H9 (cell line): ENCODE results near the gene ANKZF1. TPM values are rescaled to one million over a fixed set of nuclear protein-coding genes. Genes with fewer than 3 reads are reported as not detected.

ENCODE experiments used
- DNase-seq: peaks from one replicate; pipeline ENCODE4 v3.0.0-alpha.2; 2017
- H2AFZ ChIP-seq: one replicate; pipeline ENCODE4 v1.6.1; 2013; ENCODE audit warnings: mild to moderate bottlenecking, low read length, control low read depth, moderate library complexity
- H2AK5ac ChIP-seq: 2 replicates; pipeline ENCODE4 v1.6.1; 2013; ENCODE audit warnings: low read length, control low read depth, mixed read lengths; ENCODE audit not compliant: insufficient read length
- H2BK120ac ChIP-seq: one replicate; pipeline ENCODE4 v1.6.1; 2013; ENCODE audit warnings: low read depth, mild to moderate bottlenecking, low read length, control low read depth, inconsistent platforms; ENCODE audit not compliant: poor library complexity, severe bottlenecking
- H2BK12ac ChIP-seq: 2 replicates; pipeline ENCODE4 v1.6.1; 2013; ENCODE audit warnings: low read length, control low read depth, mixed read lengths, low read depth; ENCODE audit not compliant: insufficient read length
- H2BK15ac ChIP-seq: 2 replicates; pipeline ENCODE4 v1.6.1; 2013; ENCODE audit warnings: low read depth, low read length, control low read depth
- H2BK20ac ChIP-seq: one replicate; pipeline ENCODE4 v1.6.1; 2013; ENCODE audit warnings: low read depth, mild to moderate bottlenecking, low read length, control low read depth, inconsistent platforms; ENCODE audit not compliant: poor library complexity, severe bottlenecking
- H2BK5ac ChIP-seq: 2 replicates; pipeline ENCODE4 v1.6.1; 2013; ENCODE audit warnings: low read length, control low read depth, mixed read lengths; ENCODE audit not compliant: insufficient read length
- H3K14ac ChIP-seq: 2 replicates; pipeline ENCODE4 v1.6.1; 2013; ENCODE audit warnings: low read length, control low read depth; ENCODE audit not compliant: insufficient read depth
- H3K18ac ChIP-seq: 2 replicates; pipeline ENCODE4 v1.6.1; 2013; ENCODE audit warnings: low read depth, mild to moderate bottlenecking, mixed read lengths, low read length, control low read depth; ENCODE audit not compliant: insufficient read length
- H3K23ac ChIP-seq: 2 replicates; pipeline ENCODE4 v1.6.1; 2013; ENCODE audit warnings: low read length, control low read depth, mixed read lengths, low read depth; ENCODE audit not compliant: insufficient read length
- H3K23me2 ChIP-seq: 2 replicates; pipeline ENCODE4 v1.6.1; 2013; ENCODE audit warnings: low read depth, mild to moderate bottlenecking, mixed read lengths, low read length, control low read depth; ENCODE audit not compliant: insufficient read length, poor library complexity, severe bottlenecking
- H3K27ac ChIP-seq: 2 replicates; pipeline ENCODE4 v1.5.1; 2013; ENCODE audit warnings: low read length, control low read depth, mixed read lengths, low read depth; ENCODE audit not compliant: insufficient read length
- H3K27me3 ChIP-seq: 2 replicates; pipeline ENCODE4 v1.6.1; 2013; ENCODE audit warnings: low read length, control low read depth, inconsistent platforms; ENCODE audit not compliant: insufficient read depth
- H3K4ac ChIP-seq: 2 replicates; pipeline ENCODE4 v1.6.1; 2013; ENCODE audit warnings: low read depth, mild to moderate bottlenecking, control low read depth, inconsistent platforms, low read length, moderate library complexity
- H3K4me1 ChIP-seq: 2 replicates; pipeline ENCODE4 v1.6.1; 2013; ENCODE audit warnings: low read length, control low read depth, inconsistent platforms; ENCODE audit not compliant: insufficient read depth
- H3K4me2 ChIP-seq: 2 replicates; pipeline ENCODE4 v1.6.1; 2013; ENCODE audit warnings: low read length, control low read depth, mixed read lengths; ENCODE audit not compliant: insufficient read length, insufficient read depth
- H3K56ac ChIP-seq: 2 replicates; pipeline ENCODE4 v1.6.1; 2013; ENCODE audit warnings: low read depth, mild to moderate bottlenecking, mixed read lengths, low read length, control low read depth; ENCODE audit not compliant: insufficient read length
- H3K79me1 ChIP-seq: 2 replicates; pipeline ENCODE4 v1.6.1; 2013; ENCODE audit warnings: low read depth, mild to moderate bottlenecking, moderate library complexity, low read length, control low read depth, inconsistent platforms; ENCODE audit not compliant: insufficient read depth, poor library complexity, severe bottlenecking
- H3K79me2 ChIP-seq: 2 replicates; pipeline ENCODE4 v1.6.1; 2013; ENCODE audit warnings: low read length, control low read depth, inconsistent platforms; ENCODE audit not compliant: insufficient read depth
- H3K9ac ChIP-seq: 2 replicates; pipeline ENCODE4 v1.6.1; 2013; ENCODE audit warnings: low read length, control low read depth, mixed read lengths; ENCODE audit not compliant: insufficient read length; ENCODE audit errors: extremely low read depth
- H3K9me3 ChIP-seq: one replicate; pipeline ENCODE4 v1.6.1; 2013; ENCODE audit warnings: low read depth, low read length, inconsistent platforms; ENCODE audit not compliant: control insufficient read depth
- H3T11ph ChIP-seq: one replicate; pipeline ENCODE4 v1.6.1; 2013; ENCODE audit warnings: mild to moderate bottlenecking, low read length, control low read depth, inconsistent platforms
- H4K20me1 ChIP-seq: one replicate; pipeline ENCODE4 v1.6.1; 2013; ENCODE audit not compliant: control insufficient read depth, insufficient read length, insufficient read depth
- H4K5ac ChIP-seq: 2 replicates; pipeline ENCODE4 v1.6.1; 2013; ENCODE audit warnings: low read depth, mild to moderate bottlenecking, mixed read lengths, low read length, control low read depth; ENCODE audit not compliant: insufficient read length
- H4K8ac ChIP-seq: replicated peaks from 2 replicates; pipeline ENCODE4 v1.6.1; 2013; ENCODE audit warnings: low read length, control low read depth, mixed read lengths, low read depth; ENCODE audit not compliant: insufficient read length
- H4K91ac ChIP-seq: 2 replicates; pipeline ENCODE4 v1.6.1; 2013; ENCODE audit warnings: low read depth, mild to moderate bottlenecking, moderate library complexity, mixed read lengths, low read length, control low read depth; ENCODE audit not compliant: insufficient read length
- H3K27ac Mint-ChIP-seq, 3 experiments: 2 replicates in 2 of 3; 3 replicates in 1 of 3; pipeline ENCODE4 v1.8.0; 2020 to 2021; ENCODE audit warnings: mixed read lengths in 3 of 3, mild to moderate bottlenecking in 1 of 3, moderate library complexity in 1 of 3
- H3K27me3 Mint-ChIP-seq: 2 replicates; pipeline ENCODE4 v1.8.0; 2021; ENCODE audit warnings: low read depth, mild to moderate bottlenecking, moderate library complexity, mixed read lengths
- H3K36me3 Mint-ChIP-seq, 3 experiments: 2 replicates in 2 of 3; 3 replicates in 1 of 3; pipeline ENCODE4 v1.8.0; 2020 to 2021; ENCODE audit warnings: low read depth in 3 of 3, mixed read lengths in 3 of 3; ENCODE audit not compliant: insufficient read depth in 1 of 3
- H3K4me1 Mint-ChIP-seq, 2 experiments: 2 replicates each; pipeline ENCODE4 v1.8.0; 2020; ENCODE audit warnings: mixed read lengths in 2 of 2
- H3K4me3 Mint-ChIP-seq, 2 experiments: 2 replicates in 1 of 2; 3 replicates in 1 of 2; pipeline ENCODE4 v1.8.0; 2020 to 2021; ENCODE audit warnings: mild to moderate bottlenecking in 2 of 2, mixed read lengths in 2 of 2, moderate library complexity in 1 of 2
- H3K9me3 Mint-ChIP-seq, 2 experiments: 2 replicates in 1 of 2; 3 replicates in 1 of 2; pipeline ENCODE4 v1.8.0; 2020; ENCODE audit warnings: mild to moderate bottlenecking in 2 of 2, mixed read lengths in 2 of 2, moderate library complexity in 1 of 2
- WGBS: extraction: QIAGEN DNeasy Blood & Tissue Kit; methylation state at CpG from one replicate; pipeline ENCODE4 v1.1.7; 2013; ENCODE audit warnings: missing lambda C conversion rate, low lambda C conversion rate, mixed read lengths; ENCODE audit not compliant: insufficient read length; ENCODE audit errors: extremely low coverage; 5-methylcytosine and 5-hydroxymethylcytosine counted together
- total RNA-seq: library from RNA; stranded (reverse); gene quantifications from 2 replicates; pipeline ENCODE4 v1.2.1, GENCODE V29; 2021
- TF ChIP-seq, protein P1 (sequence below): fragments of 200-600 bp; sonication (generic); conservative IDR thresholded peaks from 3 replicates; pipeline ENCODE4 v1.8.0; 2021; ENCODE audit warnings: antibody characterized with exemption, mild to moderate bottlenecking

ANKZF1 gene
- total RNA-seq, 1 experiment from 2014 or later = 55.4 TPM

DNA sequence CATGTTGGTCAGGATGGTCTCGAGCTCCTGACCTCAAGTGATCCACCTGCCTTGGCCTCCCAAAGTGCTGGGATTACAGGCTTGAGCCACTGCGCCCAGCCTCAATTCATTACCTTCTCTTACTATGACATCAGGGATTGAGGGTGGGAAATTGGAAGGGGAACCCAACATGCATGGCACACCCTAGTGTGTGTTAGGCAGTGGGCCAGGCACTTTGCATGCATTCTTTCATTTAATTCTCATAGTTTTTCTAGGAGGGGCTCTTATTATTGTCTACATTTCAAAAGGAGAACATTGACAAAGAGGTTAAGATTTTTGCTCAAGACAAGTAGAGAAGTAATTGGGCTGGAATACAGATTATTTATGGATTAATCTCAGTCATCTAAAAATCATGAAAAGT is 38.7 kb downstream of the ANKZF1 start:
- no CpG with 5 or more reads among the region's 2 CpGs for WGBS
- H3K27ac ChIP-seq = no peak overlapping the region

More for the DNA sequence above, 38.7 kb downstream of the ANKZF1 start:
- H3K56ac ChIP-seq = no peak overlapping the region
- H3K9ac ChIP-seq = no peak overlapping the region
- H4K20me1 ChIP-seq = no peaks in the 10 kb centered on the region
- no peaks in the 10 kb centered on the region for H3K9me3 ChIP-seq
- TF ChIP-seq, protein P1, sequence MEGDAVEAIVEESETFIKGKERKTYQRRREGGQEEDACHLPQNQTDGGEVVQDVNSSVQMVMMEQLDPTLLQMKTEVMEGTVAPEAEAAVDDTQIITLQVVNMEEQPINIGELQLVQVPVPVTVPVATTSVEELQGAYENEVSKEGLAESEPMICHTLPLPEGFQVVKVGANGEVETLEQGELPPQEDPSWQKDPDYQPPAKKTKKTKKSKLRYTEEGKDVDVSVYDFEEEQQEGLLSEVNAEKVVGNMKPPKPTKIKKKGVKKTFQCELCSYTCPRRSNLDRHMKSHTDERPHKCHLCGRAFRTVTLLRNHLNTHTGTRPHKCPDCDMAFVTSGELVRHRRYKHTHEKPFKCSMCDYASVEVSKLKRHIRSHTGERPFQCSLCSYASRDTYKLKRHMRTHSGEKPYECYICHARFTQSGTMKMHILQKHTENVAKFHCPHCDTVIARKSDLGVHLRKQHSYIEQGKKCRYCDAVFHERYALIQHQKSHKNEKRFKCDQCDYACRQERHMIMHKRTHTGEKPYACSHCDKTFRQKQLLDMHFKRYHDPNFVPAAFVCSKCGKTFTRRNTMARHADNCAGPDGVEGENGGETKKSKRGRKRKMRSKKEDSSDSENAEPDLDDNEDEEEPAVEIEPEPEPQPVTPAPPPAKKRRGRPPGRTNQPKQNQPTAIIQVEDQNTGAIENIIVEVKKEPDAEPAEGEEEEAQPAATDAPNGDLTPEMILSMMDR = no peak
- no peaks in the 10 kb centered on the region for H3K23me2 ChIP-seq
- no peaks in the 10 kb centered on the region for H3K27me3 ChIP-seq
- Mint-ChIP-seq H3K4me3 (no peak overlapping the region), H3K36me3 (no peaks in the 10 kb centered on the region), H3K4me1 (peaks cover 2 to 5% of the 10 kb centered on the region in 2 experiments; a peak in 2 of 4 replicates), H3K9me3 (no peaks in the 10 kb centered on the region), H3K27ac (no peak overlapping the region), H3K27me3 (peaks cover 44% of the 10 kb centered on the region)
- H3T11ph ChIP-seq = no peak overlapping the region
- no peak overlapping the region for H3K4me2 ChIP-seq
- DNase-seq = no peak
- no peak overlapping the region for H2BK12ac ChIP-seq
- no peaks in the 10 kb centered on the region for H3K79me2 ChIP-seq
- H2BK20ac ChIP-seq = no peak overlapping the region
- no peak overlapping the region for H4K8ac ChIP-seq
- H3K79me1 ChIP-seq = no peaks in the 10 kb centered on the region
- no peak overlapping the region for H4K5ac ChIP-seq
- H3K14ac ChIP-seq = no peak overlapping the region
- no peak overlapping the region for H2AK5ac ChIP-seq
- H3K4ac ChIP-seq = no peak overlapping the region
- H4K91ac ChIP-seq = no peak overlapping the region
- no peaks in the 10 kb centered on the region for H3K4me1 ChIP-seq
- no peak overlapping the region for H2BK5ac ChIP-seq
- no peak overlapping the region for H3K23ac ChIP-seq
- H3K18ac ChIP-seq = no peak overlapping the region
- H2BK120ac ChIP-seq = no peak overlapping the region
- H2BK15ac ChIP-seq = no peak overlapping the region
- H2AFZ ChIP-seq = no peak overlapping the region
